K562 treated with DMSO at 1 percent for 12 hours (cell line): Measurements from ENCODE around the gene PCNX4. TPM values are rescaled to one million over a fixed set of nuclear protein-coding genes. Genes with fewer than 3 reads are reported as not detected.

Source experiments
- total RNA-seq: library from RNA; unstranded; fragments of 300-600 nt; gene quantifications from 2 replicates; pipeline ENCODE4 v1.2.3, GENCODE V29; 2022; ENCODE audit not compliant: insufficient read depth

Gene PCNX4
- total RNA-seq = 3.4 and 10.6 TPM in 2 replicates

DNA sequence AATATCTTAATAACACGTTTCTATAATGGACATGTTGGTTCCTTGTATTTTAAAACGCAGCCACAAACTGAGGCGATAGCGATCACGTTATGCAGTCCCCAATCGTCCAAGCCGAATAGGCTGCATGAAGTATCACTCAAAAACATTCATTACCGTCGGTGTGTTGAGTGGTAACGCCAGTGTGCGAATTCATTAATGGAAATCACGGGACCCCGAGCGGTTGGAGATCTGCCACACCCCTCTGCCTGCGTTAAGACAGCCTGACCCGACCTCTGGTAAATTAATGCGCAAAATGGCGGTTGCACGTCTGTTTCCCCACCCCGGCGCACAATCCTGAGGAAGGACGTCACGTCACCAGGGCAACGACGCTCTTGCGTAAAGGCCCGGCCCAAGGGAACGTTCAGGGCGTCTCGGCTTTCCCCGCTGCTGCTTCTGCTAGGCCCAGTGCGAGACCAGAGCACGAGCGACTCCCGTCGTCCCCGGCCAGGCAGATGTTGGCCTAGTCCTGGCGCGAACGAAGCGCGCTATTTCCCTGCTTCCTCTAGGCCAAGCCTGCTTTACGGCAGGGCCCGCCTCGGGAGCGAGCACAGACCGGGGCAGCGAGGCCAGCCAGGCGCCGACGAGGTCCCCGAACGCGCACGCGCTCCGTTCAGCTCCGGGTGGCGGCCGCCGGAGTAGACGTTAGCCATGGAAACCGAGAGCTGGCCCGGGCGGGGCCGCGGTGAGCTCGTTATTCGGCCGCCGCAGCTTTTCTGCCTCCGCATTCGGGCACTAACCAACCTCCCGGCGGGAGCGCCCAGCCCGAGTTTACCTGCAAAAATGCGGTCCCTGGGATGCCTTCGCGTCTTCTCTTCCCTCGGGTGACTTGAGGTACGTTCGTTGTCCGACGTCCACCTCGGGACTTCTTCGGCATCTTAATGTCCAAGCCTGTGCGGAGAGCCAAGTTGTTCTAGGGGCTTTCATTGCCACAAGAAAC lies at the start of gene PCNX4:
Gene PCNX4 (plus strand): TSS at position 374 of the 976 bp plus-strand sequence. CDS start 15,716 bp downstream, outside the sequence.

DNA sequence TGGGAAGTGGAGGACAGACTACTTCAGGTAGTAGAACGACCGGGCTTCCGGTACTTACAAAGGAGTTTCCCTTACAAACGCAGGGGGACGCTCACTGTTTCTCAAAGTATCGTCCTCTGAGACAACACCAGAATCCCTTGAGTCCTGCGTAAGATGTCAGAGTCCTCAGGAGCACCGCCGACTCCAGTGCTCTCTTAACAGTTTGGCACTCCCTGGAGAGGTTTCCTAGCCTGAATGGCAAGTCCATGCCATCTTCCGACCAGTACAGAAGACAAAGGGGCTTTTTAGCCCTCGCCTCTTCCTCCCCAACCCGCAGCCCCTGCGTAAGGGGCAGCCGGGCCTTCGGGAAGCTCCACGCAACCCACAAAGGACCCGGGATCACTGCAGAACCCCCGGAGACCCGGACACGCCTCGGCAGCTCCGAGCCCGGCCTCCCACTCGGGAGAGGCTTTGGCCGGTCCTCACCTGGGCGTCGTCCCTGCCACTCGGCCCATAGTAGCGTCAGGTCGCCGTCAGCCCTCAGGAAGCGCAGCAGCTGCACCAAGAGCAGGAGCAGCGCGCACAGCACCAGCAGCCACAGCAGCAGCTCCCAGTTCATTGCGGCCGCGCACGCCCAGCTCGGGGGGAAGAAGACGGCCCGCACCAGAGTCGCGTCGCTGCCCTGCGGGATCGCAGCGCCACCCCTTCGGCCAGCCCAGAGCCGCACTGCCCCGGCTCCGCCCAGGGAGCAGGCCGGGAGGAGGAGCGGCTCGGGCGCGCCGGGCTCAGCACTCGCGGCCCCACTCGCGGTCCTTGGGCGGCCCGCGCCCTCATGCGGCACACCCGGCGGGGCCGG lies 73.2 kb downstream of the PCNX4 start, which contains the start of gene DHRS7:
Gene DHRS7 (minus strand): TSS at position 687 of the 835 bp plus-strand sequence. CDS start 89 bp downstream, at position 598.

Other genes with a start within 250 kb of the PCNX4 start
- not detected in 2 replicates for gene RTN1, start 221.1 kb upstream of the PCNX4 start, total RNA-seq
- not detected in 2 replicates for gene LRRC9, start 171.8 kb upstream of the PCNX4 start, total RNA-seq
- gene DHRS7, start 73.5 kb downstream of the PCNX4 start, total RNA-seq = 19.1 and 34.9 TPM in 2 replicates
- 11.0 and 17.3 TPM in 2 replicates for gene PPM1A, start 157.3 kb downstream of the PCNX4 start, total RNA-seq